ENCODE measurements around the gene LRRC73.
"Not testable (repeated sequence)": the region's sequence is repeated elsewhere in the genome, so short reads cannot be mapped to it uniquely, and the experiment has no call there.

The LRRC73 gene

DNA sequence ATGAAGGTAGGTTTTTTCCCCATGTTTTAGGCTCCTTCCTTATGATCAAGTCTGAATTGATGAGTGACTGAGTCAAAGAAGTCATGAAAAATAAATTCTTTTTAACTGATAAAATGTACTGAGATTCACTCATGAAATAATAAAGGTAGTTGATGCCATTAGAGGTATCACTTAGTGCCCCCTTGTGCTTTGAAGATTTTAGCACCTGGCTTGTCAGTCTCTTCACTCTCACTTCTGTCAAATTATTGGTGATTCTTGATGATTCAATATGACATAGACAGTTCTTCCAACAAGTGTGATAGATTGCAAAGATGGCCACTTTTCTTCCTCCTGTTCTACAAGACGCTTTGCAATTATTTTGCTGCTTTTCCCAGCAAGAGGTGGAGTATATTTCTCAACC, 50.6 kb downstream of the LRRC73 start:
- no peak for DNase-seq

DNA sequence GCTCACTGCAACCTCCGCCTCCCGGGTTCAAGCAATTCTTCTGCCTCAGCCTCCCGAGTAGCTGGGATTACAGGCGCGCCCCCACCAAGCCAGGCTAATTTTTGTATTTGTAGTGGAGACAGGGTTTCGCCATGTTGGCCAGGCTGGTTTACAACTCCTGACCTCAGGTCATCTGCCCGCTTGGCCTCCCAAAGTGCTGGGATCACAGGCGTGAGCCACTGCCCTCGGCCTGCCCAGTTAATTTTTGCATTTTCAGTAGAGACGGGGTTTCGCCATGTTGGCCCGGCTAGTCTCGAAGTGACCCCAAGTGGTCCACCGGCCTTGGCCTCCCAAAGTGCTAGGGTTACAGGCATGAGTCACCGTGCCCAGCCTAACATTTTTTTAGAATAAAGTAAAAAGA, 52.0 kb downstream of the LRRC73 start:
- not testable (repeated sequence) for DNase-seq

DNA sequence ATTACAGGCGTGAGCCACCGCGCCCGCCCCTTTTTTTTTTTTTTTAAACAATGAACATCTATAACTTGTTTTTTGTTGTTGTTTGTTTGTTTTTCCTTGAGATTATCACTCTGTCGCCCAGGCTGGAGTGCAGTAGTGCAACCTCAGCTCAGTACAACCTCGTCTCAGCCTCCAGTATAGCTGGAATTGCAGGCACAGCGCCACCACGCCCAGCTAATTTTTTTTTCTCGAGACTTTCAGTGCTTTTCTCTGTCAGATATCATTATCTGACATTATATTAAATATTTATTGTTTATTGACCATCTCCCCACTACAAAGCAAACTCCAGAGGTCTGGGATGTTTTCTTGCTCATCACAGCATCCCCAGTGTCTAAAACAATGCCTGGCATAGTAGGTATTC, 52.5 kb downstream of the LRRC73 start:
- DNase-seq, result no peak

Measured in DMS 273 treated with DMSO at 0.1 percent for 48 hours (cell line).